Endothelial cell of umbilical vein (primary cell): ENCODE measurements around the gene COA5. TPM values are rescaled to one million over a fixed set of nuclear protein-coding genes. Genes with fewer than 3 reads are reported as not detected.

Experiments
- BruUV-seq: library from RNA; stranded (reverse); fragments of 400-500 nt; replicated peaks from 2 replicates; lab custom pipeline; 2021; lab: Mats Ljungman, UMichigan
- CTCF ChIA-PET: fragments of 300-600, 350-600 bp; sonication (Branson Sonifier 250); formaldehyde crosslinking; loops from one replicate; lab custom pipeline; 2021; ENCODE audit warnings: antibody characterized with exemption, inconsistent platforms; lab: Charles Lee
- POLR2A ChIA-PET: fragments of 300-600, 350-600 bp; sonication (Branson Sonifier 250); formaldehyde crosslinking; loops from one replicate; lab custom pipeline; 2021; ENCODE audit warnings: antibody characterized with exemption, inconsistent platforms; lab: Charles Lee
- DNase-seq: peaks from one replicate; pipeline ENCODE4 v3.0.0-alpha.2; 2011; ENCODE audit warnings: low read depth, low spot score
- FAIRE-seq: peaks from 2 replicates; lab custom pipeline; 2011; peaks lifted over from hg19 to GRCh38; lab: Jason Lieb, UNC
- H2AFZ ChIP-seq: 2 replicates; pipeline ENCODE4 v1.6.0; 2012; ENCODE audit warnings: low read depth, low read length, control low read depth, inconsistent platforms
- H3K27ac ChIP-seq: 2 replicates; pipeline ENCODE4 v1.5.1; 2011; ENCODE audit warnings: low read depth, mild to moderate bottlenecking, control low read depth, low read length, moderate library complexity; ENCODE audit not compliant: insufficient read depth
- H3K27me3 ChIP-seq, 2 experiments: 2 replicates each; pipeline versions ENCODE4 v1.6.0 to v1.6.1; 2011; ENCODE audit warnings: low read length in 2 of 2, mixed read lengths in 1 of 2; ENCODE audit not compliant: control insufficient read depth in 2 of 2, insufficient read depth in 2 of 2
- H3K36me3 ChIP-seq, 2 experiments: 2 replicates in 1 of 2; 3 replicates in 1 of 2; pipeline ENCODE4 v1.5.1; 2011; ENCODE audit warnings: low read length in 2 of 2, mild to moderate bottlenecking in 1 of 2, moderate library complexity in 1 of 2; ENCODE audit not compliant: control insufficient read depth in 2 of 2, insufficient read depth in 2 of 2; ENCODE audit errors: extremely low read depth in 1 of 2
- H3K4me1 ChIP-seq: 3 replicates; pipeline ENCODE4 v1.5.1; 2011; ENCODE audit warnings: mild to moderate bottlenecking, low read length; ENCODE audit not compliant: control insufficient read depth, insufficient read depth; ENCODE audit errors: extremely low read depth
- H3K4me2 ChIP-seq: 2 replicates; pipeline ENCODE4 v1.6.1; 2011; ENCODE audit warnings: low read length, control low read depth, mixed read lengths; ENCODE audit not compliant: insufficient read depth
- H3K4me3 ChIP-seq, 3 experiments: fragments of 200-600 bp in 1 of 3; sonication (generic), shearing (Covaris generic) in 1 of 3; replicated peaks in 1 of 3; 2 replicates each; pipeline ENCODE4 v1.5.1; 2011 to 2016; ENCODE audit warnings: control low read depth in 3 of 3, low read length in 3 of 3, mild to moderate bottlenecking in 2 of 3, inconsistent platforms in 1 of 3, low read depth in 1 of 3, moderate library complexity in 1 of 3; ENCODE audit not compliant: insufficient read depth in 1 of 3
- H3K79me2 ChIP-seq: 2 replicates; pipeline ENCODE4 v1.6.0; 2012; ENCODE audit warnings: low read length, inconsistent platforms; ENCODE audit not compliant: control insufficient read depth, insufficient read depth
- H3K9ac ChIP-seq: replicated peaks from 2 replicates; pipeline ENCODE3; 2011; ENCODE audit warnings: low read length, control low read depth; ENCODE audit not compliant: insufficient read depth; ENCODE audit errors: extremely low read depth
- H3K9me1 ChIP-seq: replicated peaks from 3 replicates; pipeline ENCODE4 v1.6.0; 2011; ENCODE audit warnings: mild to moderate bottlenecking, low read length; ENCODE audit not compliant: control insufficient read depth, insufficient read depth; ENCODE audit errors: extremely low read depth
- H3K9me3 ChIP-seq: replicated peaks from 2 replicates; pipeline ENCODE4 v1.5.1; 2012; ENCODE audit warnings: low read length, inconsistent platforms; ENCODE audit not compliant: control insufficient read depth, insufficient read depth
- H4K20me1 ChIP-seq: replicated peaks from 2 replicates; pipeline ENCODE3; 2011; ENCODE audit warnings: mild to moderate bottlenecking, low read length; ENCODE audit not compliant: control insufficient read depth, insufficient read depth; ENCODE audit errors: extremely low read depth
- CTCF ChIP-seq, 2 donors: IDR thresholded peaks; 1 replicate in 1 of 2; 2 replicates in 1 of 2; pipeline ENCODE4 v1.5.1; 2011; ENCODE audit warnings: low read length in 2 of 2, mild to moderate bottlenecking in 2 of 2, moderate library complexity in 2 of 2, control low read depth in 1 of 2, inconsistent platforms in 1 of 2, low read depth in 1 of 2; ENCODE audit not compliant: insufficient read depth in 1 of 2; ENCODE audit errors: extremely low read depth in 1 of 2
- EZH2 ChIP-seq: IDR thresholded peaks from 2 replicates; pipeline ENCODE4 v1.6.1; 2012; ENCODE audit warnings: borderline replicate concordance, low read depth, mild to moderate bottlenecking, moderate library complexity, low read length, inconsistent platforms; ENCODE audit not compliant: severe bottlenecking
- FOS ChIP-seq: IDR thresholded peaks from 2 replicates; pipeline ENCODE4 v1.6.1; 2011; ENCODE audit warnings: mild to moderate bottlenecking, low read length, moderate library complexity, borderline replicate concordance; ENCODE audit not compliant: insufficient read depth
- GATA2 ChIP-seq: IDR thresholded peaks from 2 replicates; pipeline ENCODE4 v1.7.0; 2011; ENCODE audit warnings: low read depth, mild to moderate bottlenecking, moderate library complexity, mixed read lengths, low read length; ENCODE audit not compliant: insufficient read length, insufficient read depth
- JUN ChIP-seq: IDR thresholded peaks from 2 replicates; pipeline ENCODE4 v1.6.1; 2011; ENCODE audit warnings: borderline replicate concordance, low read depth; ENCODE audit not compliant: insufficient read length, insufficient read depth
- MAX ChIP-seq: IDR thresholded peaks from 2 replicates; pipeline ENCODE4 v1.6.1; 2011; ENCODE audit not compliant: insufficient read depth, insufficient read length
- MYC ChIP-seq: IDR thresholded peaks from one replicate; pipeline ENCODE4 v1.6.1; 2011; ENCODE audit warnings: mild to moderate bottlenecking, low read depth, low read length
- POLR2A ChIP-seq: IDR thresholded peaks from 2 replicates; pipeline ENCODE4 v1.6.1; 2012; ENCODE audit warnings: low read depth, mild to moderate bottlenecking, control low read depth, low read length
- POLR2AphosphoS5 ChIP-seq: IDR thresholded peaks from 2 replicates; pipeline ENCODE4 v1.6.1; 2012; ENCODE audit warnings: low read depth, mild to moderate bottlenecking, control low read depth, low read length, moderate library complexity; ENCODE audit not compliant: insufficient read depth
- dilution Hi-C: fragments of 300-500 bp; cut with MboI; formaldehyde crosslinking; loops from one replicate; pipeline ENCODE4 v1.15.0; 2019; ENCODE audit warnings: low sequenced_read_pairs; ENCODE audit not compliant: extremely low pct_ligation_motif_present
- intact Hi-C: fragments of 100-400 bp; cut with micrococcal nuclease; formaldehyde crosslinking; loops from one replicate; pipeline ENCODE4 v1.10.0; 2022
- polyA plus RNA-seq, 4 experiments: library from polyadenylated mRNA; depleted of rRNA in 3 of 4; stranded (reverse) in 3 of 4; unstranded in 1 of 4; fragments of >200 nt; gene quantifications; 2 replicates each; pipeline versions ENCODE4 v1.2.1 to v1.2.3, GENCODE V29; 2011 to 2012; ENCODE audit warnings: missing spikeins in 1 of 4
- total RNA-seq: library from RNA; stranded (reverse); gene quantifications from 2 replicates; pipeline ENCODE4 v1.2.3, GENCODE V29; 2021

COA5 gene
- total and polyA plus RNA-seq, 2 donors (not counting 3 experiments of a cell fraction or from before 2014, with no cell fraction given), result 16.5 to 17.7 TPM

- no peak overlapping the region for H3K4me3 ChIP-seq
- H2AFZ ChIP-seq, result no peak overlapping the region
- CTCF ChIA-PET, result interaction anchor here (0.7 to 2.2 kb wide), 7 partner anchors 9 to 147 kb away, joined by 3 to 22 read pairs (median 5); no protein-coding TSS in a partner anchor
- no peaks in the 10 kb centered on the region for H3K27me3 ChIP-seq
- no peaks in the 10 kb centered on the region for H3K9me1 ChIP-seq
- no peaks in the 10 kb centered on the region for H3K4me1 ChIP-seq
- dilution Hi-C loops, result no loop called here
- H3K27ac ChIP-seq, result no peak overlapping the region
- no peaks in the 10 kb centered on the region for H3K79me2 ChIP-seq
- no peak overlapping the region for H3K9ac ChIP-seq
- TF ChIP-seq EZH2, result no peak
- no peak for TF ChIP-seq POLR2AphosphoS5
- TF ChIP-seq FOS, result no peak
- TF ChIP-seq MAX, result no peak
- TF ChIP-seq CTCF (IDR thresholded peaks at IDR 0.05; ENCODE audit: extremely low read depth in 1 of 2, insufficient read depth in 1 of 2, low read depth in 1 of 2, low read length in 2 of 2), result no peak
- TF ChIP-seq JUN, result no peak
- no peak for TF ChIP-seq MYC
- TF ChIP-seq POLR2A, result no peak
- no peak for TF ChIP-seq GATA2
- FAIRE-seq, result no peak
- no peak for DNase-seq
- intact Hi-C loops, result no loop called here
- POLR2A ChIA-PET, result no interaction called here
- H3K4me2 ChIP-seq, result no peak overlapping the region
- H3K9me3 ChIP-seq, result no peaks in the 10 kb centered on the region
- H3K36me3 ChIP-seq, result peaks cover 2 to 26% of the 10 kb centered on the region in 2 experiments
- BruUV-seq, result no TSS peak
- H4K20me1 ChIP-seq, result no peaks in the 10 kb centered on the region
These were observed 48.7 kb downstream of the COA5 start for GRCh38 chr2:98559581-98559980.
